Neural progenitor cell (in vitro differentiated cells): ENCODE data around the gene P3H2.

Source experiments
- EZH2 ChIP-seq: fragments of 200-600 bp; sonication (generic); IDR thresholded peaks from 2 replicates; pipeline ENCODE4 v1.6.1; 2017; ENCODE audit warnings: antibody characterized with exemption, mild to moderate bottlenecking, moderate library complexity
- EZH2phosphoT487 ChIP-seq: fragments of 200-600 bp; sonication (generic); IDR thresholded peaks from 2 replicates; pipeline ENCODE4 v1.6.1; 2017; ENCODE audit warnings: antibody characterized with exemption
- TF ChIP-seq, protein P1 (sequence below): fragments of 200-600 bp; sonication (generic); IDR thresholded peaks from 2 replicates; pipeline ENCODE4 v1.5.1; 2017; ENCODE audit warnings: antibody characterized with exemption, mild to moderate bottlenecking

DNA sequence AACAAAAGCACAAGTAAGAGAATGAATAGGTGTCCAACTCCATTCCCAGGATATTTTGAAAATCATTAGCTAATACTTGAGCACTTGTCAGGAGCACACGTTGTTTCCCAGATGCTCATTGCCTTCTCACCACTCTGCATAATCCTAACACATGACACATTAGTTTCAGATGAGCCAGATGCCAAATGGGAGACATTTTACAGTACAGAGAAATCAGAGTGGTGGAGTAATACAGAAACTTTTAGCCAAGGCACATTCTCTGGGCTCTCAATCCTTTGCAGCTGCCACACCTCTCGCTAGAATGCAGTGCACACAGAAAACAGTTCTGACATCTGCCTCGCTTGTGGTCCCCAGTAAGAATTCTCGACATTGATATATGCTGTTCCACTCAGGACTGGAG is 76.6 kb downstream of the P3H2 start:
- TF ChIP-seq, protein P1, sequence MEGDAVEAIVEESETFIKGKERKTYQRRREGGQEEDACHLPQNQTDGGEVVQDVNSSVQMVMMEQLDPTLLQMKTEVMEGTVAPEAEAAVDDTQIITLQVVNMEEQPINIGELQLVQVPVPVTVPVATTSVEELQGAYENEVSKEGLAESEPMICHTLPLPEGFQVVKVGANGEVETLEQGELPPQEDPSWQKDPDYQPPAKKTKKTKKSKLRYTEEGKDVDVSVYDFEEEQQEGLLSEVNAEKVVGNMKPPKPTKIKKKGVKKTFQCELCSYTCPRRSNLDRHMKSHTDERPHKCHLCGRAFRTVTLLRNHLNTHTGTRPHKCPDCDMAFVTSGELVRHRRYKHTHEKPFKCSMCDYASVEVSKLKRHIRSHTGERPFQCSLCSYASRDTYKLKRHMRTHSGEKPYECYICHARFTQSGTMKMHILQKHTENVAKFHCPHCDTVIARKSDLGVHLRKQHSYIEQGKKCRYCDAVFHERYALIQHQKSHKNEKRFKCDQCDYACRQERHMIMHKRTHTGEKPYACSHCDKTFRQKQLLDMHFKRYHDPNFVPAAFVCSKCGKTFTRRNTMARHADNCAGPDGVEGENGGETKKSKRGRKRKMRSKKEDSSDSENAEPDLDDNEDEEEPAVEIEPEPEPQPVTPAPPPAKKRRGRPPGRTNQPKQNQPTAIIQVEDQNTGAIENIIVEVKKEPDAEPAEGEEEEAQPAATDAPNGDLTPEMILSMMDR = no peak
- TF ChIP-seq EZH2 (no peak), EZH2phosphoT487 (no peak)
